MM.1S (cell line): Measurements from ENCODE around the gene MAGI1.
"Not testable (repeated sequence)": the region's sequence is repeated elsewhere in the genome, so short reads cannot be mapped to it uniquely, and the experiment has no call there.

ENCODE experiments used
- DNase-seq: peaks from one replicate; pipeline ENCODE4 v3.0.0-alpha.2; 2015
- H2AFZ ChIP-seq: fragments of 300-600 bp; sonication (generic); 2 replicates; pipeline ENCODE4 v1.6.0; 2016; ENCODE audit warnings: antibody characterized with exemption, low read length
- H3F3A ChIP-seq: fragments of 300-600 bp; sonication (generic); 2 replicates; pipeline ENCODE4 v1.6.1; 2016; ENCODE audit warnings: mild to moderate bottlenecking, antibody characterized with exemption, low read length, moderate library complexity, mixed read lengths; ENCODE audit not compliant: insufficient read depth
- H3K27ac ChIP-seq: fragments of 300-600 bp; sonication (generic); 2 replicates; pipeline ENCODE4 v1.5.1; 2016; ENCODE audit warnings: mild to moderate bottlenecking, low read length
- H3K27me3 ChIP-seq: fragments of 300-600 bp; sonication (generic); replicated peaks from 2 replicates; pipeline ENCODE4 v1.6.0; 2016; ENCODE audit warnings: low read length; ENCODE audit not compliant: insufficient read depth
- H3K36me3 ChIP-seq: fragments of 300-600 bp; sonication (generic); replicated peaks from 2 replicates; pipeline ENCODE4 v1.6.1; 2016; ENCODE audit warnings: mild to moderate bottlenecking, low read length, mixed read lengths; ENCODE audit not compliant: insufficient read depth
- H3K4me1 ChIP-seq: fragments of 300-600 bp; sonication (generic); 2 replicates; pipeline ENCODE4 v1.6.1; 2016; ENCODE audit warnings: low read length, mixed read lengths
- H3K4me2 ChIP-seq: fragments of 300-600 bp; sonication (generic); 2 replicates; pipeline ENCODE4 v1.6.0; 2016; ENCODE audit warnings: low read depth, low read length
- H3K4me3 ChIP-seq: fragments of 300-600 bp; sonication (generic); 2 replicates; pipeline ENCODE4 v1.5.1; 2016; ENCODE audit warnings: low read length, mixed read lengths
- H3K79me2 ChIP-seq: fragments of 300-600 bp; sonication (generic); 2 replicates; pipeline ENCODE4 v1.6.1; 2016; ENCODE audit warnings: mixed run types, low read length, mixed read lengths
- H3K9ac ChIP-seq: fragments of 300-600 bp; sonication (generic); 2 replicates; pipeline ENCODE4 v1.6.1; 2016; ENCODE audit warnings: low read length, mixed read lengths
- H3K9me2 ChIP-seq: fragments of 300-600 bp; sonication (generic); replicated peaks from 2 replicates; pipeline ENCODE4 v1.6.1; 2016; ENCODE audit warnings: mild to moderate bottlenecking, low read length, mixed read lengths; ENCODE audit not compliant: insufficient read depth
- H3K9me3 ChIP-seq: fragments of 300-600 bp; sonication (generic); replicated peaks from 2 replicates; pipeline ENCODE4 v1.6.1; 2016; ENCODE audit warnings: mild to moderate bottlenecking, low read length, mixed read lengths; ENCODE audit not compliant: insufficient read depth
- H4K20me1 ChIP-seq: fragments of 300-600 bp; sonication (generic); 2 replicates; pipeline ENCODE4 v1.6.1; 2016; ENCODE audit warnings: mild to moderate bottlenecking, low read length, moderate library complexity, mixed read lengths; ENCODE audit not compliant: insufficient read depth
- CTCF ChIP-seq: fragments of 300-600 bp; sonication (generic); IDR thresholded peaks from 2 replicates; pipeline ENCODE4 v1.5.1; 2016; ENCODE audit warnings: antibody characterized with exemption, low read length, mixed read lengths
- EZH2 ChIP-seq: fragments of 300-600 bp; sonication (generic); optimal IDR thresholded peaks from 2 replicates; pipeline ENCODE3; 2017; ENCODE audit warnings: low read depth, mild to moderate bottlenecking, antibody characterized with exemption, low read length, mixed read lengths
- EZH2phosphoT487 ChIP-seq: fragments of 300-600 bp; sonication (generic); IDR thresholded peaks from 2 replicates; pipeline ENCODE4 v1.6.1; 2018; ENCODE audit warnings: antibody characterized with exemption, low read length

MAGI1 gene

GRCh38 chr3:65617209-65617608 is 421.5 kb downstream of the MAGI1 start:
- H3K79me2 ChIP-seq: no peaks in the 10 kb centered on the region
- H4K20me1 ChIP-seq: no peaks in the 10 kb centered on the region
- H3K9me3 ChIP-seq: no peaks in the 10 kb centered on the region
- H3F3A ChIP-seq: no peaks in the 10 kb centered on the region
- H3K27me3 ChIP-seq: no peaks in the 10 kb centered on the region
- no peak overlapping the region for H3K27ac ChIP-seq
- no peak for DNase-seq
- H3K4me3 ChIP-seq: no peak overlapping the region
- H3K4me1 ChIP-seq: no peaks in the 10 kb centered on the region
- H2AFZ ChIP-seq: no peak overlapping the region
- no peaks in the 10 kb centered on the region for H3K9me2 ChIP-seq
- H3K4me2 ChIP-seq: no peak overlapping the region
- H3K9ac ChIP-seq: no peak overlapping the region
- no peaks in the 10 kb centered on the region for H3K36me3 ChIP-seq
- TF ChIP-seq EZH2phosphoT487 (no peak), CTCF (no peak), EZH2 (no peak)

GRCh38 chr3:65616563-65616962 is 422.2 kb downstream of the MAGI1 start:
- Histone ChIP-seq H3K9me2 (no peaks in the 10 kb centered on the region), H3K36me3 (no peaks in the 10 kb centered on the region), H4K20me1 (no peaks in the 10 kb centered on the region), H3K79me2 (no peaks in the 10 kb centered on the region), H3K4me1 (no peaks in the 10 kb centered on the region), H3K9me3 (no peaks in the 10 kb centered on the region), H3K4me3 (no peak overlapping the region), H3K27ac (no peak overlapping the region), H3K4me2 (no peak overlapping the region), H3K27me3 (no peaks in the 10 kb centered on the region), H3F3A (no peaks in the 10 kb centered on the region), H2AFZ (no peak overlapping the region), H3K9ac (no peak overlapping the region)
- TF ChIP-seq EZH2: no peak
- TF ChIP-seq EZH2phosphoT487: no peak
- no peak for TF ChIP-seq CTCF
- no peak for DNase-seq

- Histone ChIP-seq H3K27ac (no peak overlapping the region), H3K9ac (no peak overlapping the region), H2AFZ (no peak overlapping the region), H3K4me1 (no peaks in the 10 kb centered on the region), H3K36me3 (no peaks in the 10 kb centered on the region), H3K27me3 (no peaks in the 10 kb centered on the region), H3K9me2 (no peaks in the 10 kb centered on the region), H3K9me3 (no peaks in the 10 kb centered on the region), H3K79me2 (no peaks in the 10 kb centered on the region), H4K20me1 (no peaks in the 10 kb centered on the region), H3K4me3 (no peak overlapping the region), H3K4me2 (no peak overlapping the region), H3F3A (no peaks in the 10 kb centered on the region)
- DNase-seq: no peak
- no peak for TF ChIP-seq CTCF
- TF ChIP-seq EZH2phosphoT487: no peak
- no peak for TF ChIP-seq EZH2
These were observed 423.4 kb downstream of the MAGI1 start for GRCh38 chr3:65615329-65615728.

GRCh38 chr3:65614585-65614984 is 424.1 kb downstream of the MAGI1 start:
- Histone ChIP-seq H3F3A (no peaks in the 10 kb centered on the region), H4K20me1 (no peaks in the 10 kb centered on the region), H3K36me3 (no peaks in the 10 kb centered on the region), H3K4me2 (no peak overlapping the region), H3K27me3 (no peaks in the 10 kb centered on the region), H2AFZ (no peak overlapping the region), H3K79me2 (no peaks in the 10 kb centered on the region), H3K9me3 (no peaks in the 10 kb centered on the region), H3K27ac (no peak overlapping the region), H3K4me1 (no peaks in the 10 kb centered on the region), H3K9ac (no peak overlapping the region), H3K4me3 (no peak overlapping the region), H3K9me2 (no peaks in the 10 kb centered on the region)
- no peak for DNase-seq
- TF ChIP-seq EZH2phosphoT487 (no peak), CTCF (no peak), EZH2 (no peak)

- H3K36me3 ChIP-seq, H3K4me1 ChIP-seq, H3K79me2 ChIP-seq, H3K9ac ChIP-seq, DNase-seq, H3K9me3 ChIP-seq, H2AFZ ChIP-seq, H3F3A ChIP-seq, H3K4me3 ChIP-seq, H4K20me1 ChIP-seq, H3K4me2 ChIP-seq, H3K27me3 ChIP-seq, H3K9me2 ChIP-seq, H3K27ac ChIP-seq: not testable (repeated sequence)
These were observed 430.7 kb downstream of the MAGI1 start for GRCh38 chr3:65607965-65608460.
